Heart right ventricle (tissue), 16 donors: Measurements from ENCODE around the gene TTLL11. TPM values are rescaled to one million over a fixed set of nuclear protein-coding genes. Genes with fewer than 3 reads are reported as not detected.

ENCODE experiments used
- ATAC-seq, 8 donors: fragments of 200-7000 bp; cut with Tn5 transposase; one replicate each; pipeline ENCODE4 v1.9.1; 2020; ENCODE audit warnings: mild to moderate bottlenecking in 8 of 8, moderate library complexity in 8 of 8, moderate number of reproducible peaks in 1 of 8
- DNase-seq, 2 donors: peaks; one replicate each; pipeline ENCODE4 v3.0.0-alpha.2; 2020
- H3K27ac ChIP-seq, 10 donors: fragments of 200-600 bp; sonication (generic) in 2 of 10; one replicate each; pipeline versions ENCODE4 v1.5.0 to v1.8.0; 2020 to 2022; ENCODE audit warnings: mild to moderate bottlenecking in 3 of 10
- H3K27me3 ChIP-seq, 7 donors: fragments of 200-600 bp; one replicate each; pipeline ENCODE4 v1.8.0; 2021 to 2022; ENCODE audit warnings: mild to moderate bottlenecking in 2 of 7
- H3K36me3 ChIP-seq, 9 donors: fragments of 200-600 bp; sonication (generic) in 1 of 9; one replicate each; pipeline versions ENCODE4 v1.5.0 to v1.8.0; 2020 to 2022; ENCODE audit warnings: mild to moderate bottlenecking in 2 of 9
- H3K4me1 ChIP-seq, 9 donors: fragments of 200-600 bp; sonication (generic) in 1 of 9; one replicate each; pipeline versions ENCODE4 v1.5.0 to v1.8.0; 2020 to 2022; ENCODE audit warnings: mild to moderate bottlenecking in 4 of 9
- H3K4me3 ChIP-seq, 10 donors: fragments of 200-600 bp; sonication (generic) in 2 of 10; one replicate each; pipeline versions ENCODE4 v1.5.0 to v1.8.0; 2020 to 2022; ENCODE audit warnings: mild to moderate bottlenecking in 7 of 10, moderate library complexity in 2 of 10
- H3K9me3 ChIP-seq, 11 donors: fragments of 200-600 bp in 10 of 11; sonication (generic) in 2 of 11; one replicate each; pipeline versions ENCODE4 v1.5.0 to v1.8.0; 2013 to 2022; ENCODE audit warnings: mild to moderate bottlenecking in 2 of 11, control low read depth in 1 of 11, moderate library complexity in 1 of 11
- WGBS, 2 donors: extraction: QIAGEN DNeasy Blood & Tissue Kit; methylation state at CpG; one replicate each; pipeline ENCODE4 v1.1.7; 2013; ENCODE audit warnings: inconsistent platforms in 1 of 2; 5-methylcytosine and 5-hydroxymethylcytosine counted together
- intact Hi-C, 10 donors: fragments of 100-400 bp; cut with DNase I; formaldehyde crosslinking; loops; one replicate each; pipeline versions ENCODE4 v1.11.1 to v1.14.2; 2022
- polyA plus RNA-seq, 2 donors: library from polyadenylated mRNA; stranded (reverse); fragments of 200-250 nt; gene quantifications; one replicate each; pipeline ENCODE4 v1.2.3, GENCODE V29; 2013
- total RNA-seq, 10 donors: library from RNA; stranded (reverse); fragmentation: NEBNext Ultra II Directional in 3 of 10; extraction: Animal tissue kit (Norgen Biotek cat#: 25700) in 3 of 10; gene quantifications; one replicate each; pipeline versions ENCODE4 v1.2.1 to v1.2.4, GENCODE V29; 2021 to 2023
- TF ChIP-seq, protein P1 (sequence below), 9 donors: fragments of 200-600 bp; sonication (generic) in 2 of 9; IDR thresholded peaks; one replicate each; pipeline versions ENCODE4 v1.5.0 to v1.8.0; 2021 to 2022; ENCODE audit warnings: antibody characterized with exemption in 9 of 9, mild to moderate bottlenecking in 5 of 9, moderate library complexity in 1 of 9
- donor health status: Arrhythmogenic right ventricular cardiomyopathy.
- donor health status: ischemic (EF 13 %, LVEDD 7.1; RV severe dilation, severe dysfunction).
- donor health status: healthy with polysubstance abuse.
- donor health status: DM: no; HTN: yes; CAD: no.
- donor health status: DM: no; HTN: no; CAD: no.
- donor health status: ischemic (EF 25% LVEDD 6.9; RV normal size, moderate dysfunction).
- donor health status: ischemic (EF 25% LVEDD 5.7; RV mildly dilated, moderate dysfunction).
- donor health status: healthy.
- donor health status: DM: yes; HTN: yes; CAD: no.
- donor health status: Ischemic cardiomyopathy.
- donor health status: ischemic (EF 35%, LVEDD 5.7; RV mildly dilated, moderate dysfunction).
- donor health status: nonischemic (EF 11% LVEDD 7.7; RV severe dilation, severe dysfunction).
- donor health status: DM: yes; HTN: yes; CAD: no.
- donor health status: PGD.
- donor health status: ischemic (EF 29% LVEDD 5.4; RV normal size, mild dysfunction).
- donor health status: nonischemic (EF 23%, LVEDD 6.1; RV moderate dilation, normal function).

TTLL11 gene
- total and polyA plus RNA-seq, 12 donors = 2.6 to 8.7 (median 5.8) TPM

DNA sequence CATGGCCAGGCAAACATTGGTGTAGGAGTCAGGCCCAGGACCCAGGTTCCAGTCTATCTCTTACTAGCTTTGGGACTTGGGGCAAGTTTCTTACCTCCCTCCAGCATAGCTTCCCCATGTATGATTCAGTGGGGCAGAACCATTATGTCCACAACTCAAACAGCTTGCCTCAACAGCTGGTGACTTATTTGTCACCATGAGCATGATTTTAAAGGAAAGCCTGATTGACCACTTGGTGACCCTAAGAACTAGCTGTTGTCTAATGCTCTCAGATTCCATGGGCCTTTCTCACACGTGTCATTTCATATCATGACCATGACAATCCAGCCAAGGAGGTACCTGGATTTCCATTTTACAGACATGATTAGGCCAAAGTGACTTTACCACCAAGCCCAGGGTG lies 126.4 kb downstream of the TTLL11 start:
- 95 to 100% methylated on average over 1 of the region's 1 CpG for whole genome bisulfite sequencing, 2 donors
- no peak overlapping the region for H3K4me3 ChIP-seq
- no peak overlapping the region for H3K27ac ChIP-seq
- intact Hi-C loops = no loop called here
- no peaks in the 10 kb centered on the region for H3K4me1 ChIP-seq
- no peaks in the 10 kb centered on the region for H3K9me3 ChIP-seq
- no peak for ATAC-seq
- no peaks in the 10 kb centered on the region for H3K27me3 ChIP-seq
- TF ChIP-seq, protein P1, sequence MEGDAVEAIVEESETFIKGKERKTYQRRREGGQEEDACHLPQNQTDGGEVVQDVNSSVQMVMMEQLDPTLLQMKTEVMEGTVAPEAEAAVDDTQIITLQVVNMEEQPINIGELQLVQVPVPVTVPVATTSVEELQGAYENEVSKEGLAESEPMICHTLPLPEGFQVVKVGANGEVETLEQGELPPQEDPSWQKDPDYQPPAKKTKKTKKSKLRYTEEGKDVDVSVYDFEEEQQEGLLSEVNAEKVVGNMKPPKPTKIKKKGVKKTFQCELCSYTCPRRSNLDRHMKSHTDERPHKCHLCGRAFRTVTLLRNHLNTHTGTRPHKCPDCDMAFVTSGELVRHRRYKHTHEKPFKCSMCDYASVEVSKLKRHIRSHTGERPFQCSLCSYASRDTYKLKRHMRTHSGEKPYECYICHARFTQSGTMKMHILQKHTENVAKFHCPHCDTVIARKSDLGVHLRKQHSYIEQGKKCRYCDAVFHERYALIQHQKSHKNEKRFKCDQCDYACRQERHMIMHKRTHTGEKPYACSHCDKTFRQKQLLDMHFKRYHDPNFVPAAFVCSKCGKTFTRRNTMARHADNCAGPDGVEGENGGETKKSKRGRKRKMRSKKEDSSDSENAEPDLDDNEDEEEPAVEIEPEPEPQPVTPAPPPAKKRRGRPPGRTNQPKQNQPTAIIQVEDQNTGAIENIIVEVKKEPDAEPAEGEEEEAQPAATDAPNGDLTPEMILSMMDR (IDR thresholded peaks at IDR 0.05) = no peak
- no peaks in the 10 kb centered on the region for H3K36me3 ChIP-seq
- no peak for DNase-seq

DNA sequence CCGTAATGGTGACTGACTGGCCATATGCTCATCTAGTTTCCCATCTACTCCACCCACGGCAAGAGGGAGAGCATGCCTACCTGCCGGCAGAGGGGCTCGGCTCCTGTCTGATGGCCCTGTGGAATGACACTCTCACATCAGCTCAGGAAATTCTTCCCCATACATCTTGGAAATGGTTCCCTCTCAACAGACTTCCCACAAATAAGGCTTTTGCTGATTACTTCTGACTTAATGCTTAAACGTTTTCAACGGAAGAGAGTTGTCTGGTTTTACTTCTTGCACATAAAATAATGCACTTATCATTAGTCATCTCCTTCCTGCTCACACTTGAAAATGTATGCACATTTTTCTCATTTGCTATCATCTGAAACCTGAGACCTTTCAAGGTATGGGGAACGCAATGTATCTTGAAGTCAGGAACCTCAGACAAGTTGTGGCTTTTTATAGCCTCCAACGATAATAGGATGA lies 129.5 kb downstream of the TTLL11 start:
- H3K4me1 ChIP-seq = peaks cover 0 to under 1% (median 0%) of the 10 kb centered on the region in 9 donors
- ATAC-seq = no peak
- DNase-seq = no peak
- H3K36me3 ChIP-seq = no peaks in the 10 kb centered on the region
- 84% methylated on average over 8 of the region's 8 CpGs for WGBS, 2 donors
- intact Hi-C loops = no loop called here
- H3K4me3 ChIP-seq = no peak overlapping the region
- H3K9me3 ChIP-seq = no peaks in the 10 kb centered on the region
- TF ChIP-seq, protein P1 (IDR thresholded peaks at IDR 0.05) = no peak
- H3K27me3 ChIP-seq = no peaks in the 10 kb centered on the region
- H3K27ac ChIP-seq = no peak overlapping the region

DNA sequence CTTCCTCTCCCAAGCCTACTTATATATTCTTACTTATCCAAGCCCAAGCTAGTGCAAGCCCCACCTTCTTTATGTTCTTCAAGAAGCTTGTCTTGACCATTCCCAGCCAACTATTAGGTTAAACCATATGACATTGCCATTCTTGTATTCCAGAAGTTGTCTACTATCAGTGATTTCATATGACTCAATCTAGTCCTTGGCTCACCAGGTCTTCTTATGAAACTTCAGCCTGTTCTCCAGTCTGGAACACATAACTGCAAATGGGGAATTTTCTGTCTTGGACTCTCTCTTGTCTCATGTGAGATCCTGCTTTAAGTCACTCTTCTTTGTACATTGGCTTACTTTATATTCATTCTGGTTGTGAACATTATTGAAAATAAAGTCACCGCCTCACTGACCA lies 130.7 kb downstream of the TTLL11 start:
- no peaks in the 10 kb centered on the region for H3K36me3 ChIP-seq
- H3K4me3 ChIP-seq = no peak overlapping the region
- no peaks in the 10 kb centered on the region for H3K9me3 ChIP-seq
- H3K27me3 ChIP-seq = no peaks in the 10 kb centered on the region
- intact Hi-C loops = no loop called here
- no peak overlapping the region for H3K27ac ChIP-seq
- WGBS, 2 donors = 97 to 100% methylated on average over 1 of the region's 1 CpG
- DNase-seq (no peak), ATAC-seq (no peak)
- H3K4me1 ChIP-seq = peaks cover 0 to 6% (median 0%) of the 10 kb centered on the region in 9 donors
- TF ChIP-seq, protein P1 (IDR thresholded peaks at IDR 0.05) = no peak

DNA sequence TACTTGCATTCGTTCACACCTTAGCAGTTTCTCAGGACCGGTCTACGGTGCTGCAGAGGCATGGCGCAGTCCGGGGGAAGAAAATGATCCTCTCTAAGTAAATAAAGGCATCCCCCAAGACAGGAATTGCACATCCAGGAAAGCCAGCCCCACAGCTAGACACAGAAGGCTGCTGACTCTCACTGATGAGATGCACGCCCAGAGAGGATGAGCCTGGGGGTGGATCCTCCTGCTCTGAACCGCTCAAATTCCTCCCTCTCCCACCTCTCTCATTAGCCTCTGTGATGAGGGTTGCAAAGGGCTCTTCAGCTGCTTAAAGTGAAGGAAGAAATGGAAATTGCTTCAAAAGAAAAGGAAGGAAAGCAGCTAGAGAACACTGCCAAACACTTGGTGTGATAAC lies 132.4 kb downstream of the TTLL11 start:
- no peak overlapping the region for H3K4me3 ChIP-seq
- no peaks in the 10 kb centered on the region for H3K36me3 ChIP-seq
- no peak for ATAC-seq
- DNase-seq = no peak
- TF ChIP-seq, protein P1 (IDR thresholded peaks at IDR 0.05) = no peak
- WGBS, 2 donors = 90 to 92% methylated on average over 7 of the region's 7 CpGs
- peaks cover 0 to 6% (median 0%) of the 10 kb centered on the region in 9 donors for H3K4me1 ChIP-seq
- H3K27ac ChIP-seq = no peak overlapping the region
- H3K27me3 ChIP-seq = no peaks in the 10 kb centered on the region
- intact Hi-C loops = no loop called here
- no peaks in the 10 kb centered on the region for H3K9me3 ChIP-seq
